ENCODE results near the gene TTK. TPM values are rescaled to one million over a fixed set of nuclear protein-coding genes. Genes with fewer than 3 reads are reported as not detected.

The TTK gene
- total RNA-seq (2014; rRNA removed; shearing (Covaris generic)), result 51.2 and 60.2 TPM in 2 replicates
- 76.1 and 84.1 TPM in 2 replicates for polyA plus RNA-seq (2014; cell fraction: nucleus; rRNA removed)

DNA sequence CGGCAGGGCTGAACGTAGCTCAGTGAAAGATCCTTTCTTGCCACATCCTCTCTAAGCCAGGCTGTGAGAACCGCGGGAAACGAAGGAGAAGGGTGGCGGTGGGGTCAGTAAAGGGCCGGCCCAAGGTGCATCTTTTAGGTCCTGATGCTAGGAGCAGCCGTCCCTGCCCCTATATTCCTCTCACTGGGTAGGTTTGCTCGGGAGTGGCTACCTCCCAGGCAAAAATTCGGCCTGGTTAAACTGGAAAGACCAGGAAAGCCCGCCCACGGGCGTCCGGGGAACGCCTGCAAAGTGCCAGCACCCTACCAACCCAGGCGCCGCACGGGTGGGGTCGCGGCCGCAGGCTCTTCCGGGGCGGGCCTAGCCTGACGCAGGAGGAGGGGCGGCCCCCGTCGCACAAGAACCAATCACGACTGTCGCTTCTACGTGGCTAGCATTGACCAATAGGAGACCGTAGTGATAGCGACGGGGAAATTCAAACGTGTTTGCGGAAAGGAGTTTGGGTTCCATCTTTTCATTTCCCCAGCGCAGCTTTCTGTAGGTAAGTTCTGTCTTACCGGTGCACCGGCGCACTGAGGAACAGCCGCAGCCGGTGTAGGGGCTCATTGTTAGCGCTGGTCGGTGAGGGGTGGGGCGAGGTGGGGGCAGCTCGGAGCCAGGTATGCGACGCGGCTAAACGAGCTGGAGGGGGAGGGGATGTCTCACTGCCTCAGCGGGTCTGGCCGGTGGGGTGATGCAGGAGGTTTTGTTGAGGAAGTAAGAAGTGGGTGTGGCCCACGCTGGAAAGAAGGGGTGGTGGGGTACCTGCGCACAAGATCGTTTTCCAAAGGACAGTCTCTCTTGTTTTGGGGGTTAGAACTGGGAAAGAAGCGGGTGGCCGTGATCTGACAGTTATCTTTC lies at the start of gene TTK:
Gene TTK, plus strand, starts transcription at position 477 of the 900 bp plus-strand sequence. CDS start 1,195 bp downstream, outside the sequence.
- DNase-seq (ENCODE audit: extremely low read depth, low read depth), result peak; percentile 91

GRCh38 chr6:79954849-79955248 lies 49.6 kb upstream of the TTK start:
- no peak for DNase-seq (ENCODE audit: extremely low read depth, low read depth)

DNA sequence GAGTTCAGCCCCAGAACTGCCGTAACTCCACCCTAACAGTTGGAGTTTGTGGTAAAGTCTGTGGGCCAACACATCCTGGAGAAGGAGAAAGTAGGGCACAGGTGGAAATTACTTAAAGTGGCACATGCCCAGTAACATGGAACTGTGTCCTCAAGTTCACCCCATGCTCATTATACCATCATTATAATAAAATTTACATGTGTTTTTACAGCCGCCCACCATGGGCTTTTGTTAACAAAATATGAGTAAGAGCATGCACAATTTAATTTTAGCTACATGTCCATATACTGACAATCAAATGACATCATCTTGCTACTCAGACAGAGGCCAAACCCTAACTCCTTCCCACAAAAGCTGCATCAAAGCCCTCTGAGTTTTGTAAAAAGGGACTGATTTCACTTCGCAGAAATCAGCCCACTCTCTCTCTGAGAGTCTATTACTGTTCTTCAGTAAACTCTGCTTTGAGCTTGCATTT lies 39.8 kb upstream of the TTK start:
- no peak for DNase-seq (ENCODE audit: extremely low read depth, low read depth)

DNA sequence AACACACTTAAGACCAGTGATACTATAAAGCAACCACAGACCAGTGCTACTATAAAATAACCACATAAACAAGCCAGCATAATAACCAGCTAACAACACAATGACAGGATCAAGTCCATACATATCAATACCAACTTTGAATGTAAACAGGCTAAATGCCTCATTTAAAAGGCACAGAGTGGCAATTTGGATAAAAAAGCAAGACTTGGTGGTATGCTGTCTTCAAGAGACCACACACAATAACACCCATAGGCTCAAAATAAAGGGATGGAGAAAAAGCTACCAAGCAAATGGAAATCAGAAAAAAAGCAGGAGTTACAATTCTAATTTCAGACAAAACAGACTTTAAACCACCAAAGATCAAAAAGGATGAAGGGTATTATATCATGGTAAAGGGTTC lies 37.3 kb upstream of the TTK start:
- DNase-seq (ENCODE audit: extremely low read depth, low read depth), result no peak

DNA sequence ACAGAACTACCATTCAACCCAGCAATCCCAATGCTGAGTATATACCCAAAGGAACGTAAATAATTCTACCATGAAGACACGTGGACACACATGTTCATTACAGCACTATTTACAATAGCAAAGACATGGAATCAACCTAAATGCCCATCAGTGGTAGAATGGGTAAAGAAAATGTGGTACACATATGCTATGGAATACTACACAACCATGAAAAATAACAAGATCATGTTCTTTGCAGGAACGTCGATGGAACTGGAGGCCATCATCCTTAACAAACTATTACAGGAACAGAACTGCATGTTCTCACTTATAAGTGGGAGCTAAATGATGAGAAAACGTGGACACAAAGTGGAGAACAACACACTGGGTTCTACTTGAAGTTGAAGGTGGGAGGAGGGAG lies 34.7 kb upstream of the TTK start:
- no peak for DNase-seq (ENCODE audit: extremely low read depth, low read depth)

DNA sequence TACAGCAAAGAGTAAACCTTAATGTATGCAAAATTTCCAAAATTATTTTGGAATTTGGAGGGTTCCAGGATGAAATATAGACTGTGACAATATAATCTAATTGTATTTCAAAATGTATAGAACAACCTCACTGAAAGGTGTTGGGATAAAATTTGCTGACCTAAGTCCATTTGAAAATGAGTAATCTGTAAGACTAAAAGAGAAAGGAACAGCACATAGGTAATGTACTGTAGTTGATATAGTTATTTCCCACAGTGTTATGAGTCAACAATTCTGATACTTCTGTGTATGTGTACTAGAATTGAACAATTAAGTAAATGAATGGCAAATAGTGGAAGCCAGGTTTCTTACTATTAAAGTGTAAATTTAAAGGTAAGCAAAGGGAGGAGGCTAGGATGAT lies 33.3 kb upstream of the TTK start:
- no peak for DNase-seq (ENCODE audit: extremely low read depth, low read depth)

DNA sequence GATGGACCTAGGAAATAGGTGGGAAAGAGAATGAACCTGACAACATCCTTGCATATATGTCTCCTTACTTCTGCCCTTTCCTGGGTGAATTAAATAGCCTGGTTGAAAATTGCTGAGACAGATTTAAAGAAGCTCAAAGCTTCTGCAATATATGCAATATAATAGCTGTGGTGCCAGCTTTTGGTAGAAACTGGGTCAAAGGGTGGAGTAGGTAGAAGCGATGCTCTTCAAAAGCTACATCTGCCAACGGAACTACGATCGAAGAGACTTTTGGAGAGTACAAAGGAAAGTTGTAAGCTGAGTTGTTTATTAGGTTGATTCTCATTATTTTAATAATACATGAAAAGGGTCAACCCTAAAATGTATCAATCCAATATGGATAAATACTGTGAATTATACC lies 22.8 kb upstream of the TTK start:
- DNase-seq (ENCODE audit: extremely low read depth, low read depth), result no peak

- no peak for DNase-seq (ENCODE audit: extremely low read depth, low read depth)
These were observed 20.2 kb upstream of the TTK start for GRCh38 chr6:79984261-79984660.

DNA sequence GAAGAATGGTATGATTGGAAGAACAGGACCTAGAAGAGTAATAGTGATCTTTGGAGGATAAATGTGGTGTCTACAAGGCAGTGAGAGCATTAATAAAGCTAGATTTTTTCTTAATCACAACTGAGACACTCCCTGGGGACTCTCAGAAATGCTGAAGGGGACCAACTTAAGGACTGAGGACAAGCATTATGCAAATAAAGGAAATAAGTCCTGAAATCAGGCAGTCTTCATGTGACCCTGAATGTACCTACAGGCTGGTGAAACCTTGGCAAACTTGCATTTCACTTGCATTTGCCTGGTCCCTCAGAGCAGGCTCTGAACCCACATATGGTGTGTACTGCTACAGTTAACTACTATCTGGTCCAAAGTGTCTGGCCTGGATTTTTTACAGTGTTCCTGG lies 19.3 kb upstream of the TTK start:
- DNase-seq (ENCODE audit: extremely low read depth, low read depth), result no peak

- no peak for DNase-seq (ENCODE audit: extremely low read depth, low read depth)
These were observed 14.8 kb upstream of the TTK start for GRCh38 chr6:79989641-79990040.

DNA sequence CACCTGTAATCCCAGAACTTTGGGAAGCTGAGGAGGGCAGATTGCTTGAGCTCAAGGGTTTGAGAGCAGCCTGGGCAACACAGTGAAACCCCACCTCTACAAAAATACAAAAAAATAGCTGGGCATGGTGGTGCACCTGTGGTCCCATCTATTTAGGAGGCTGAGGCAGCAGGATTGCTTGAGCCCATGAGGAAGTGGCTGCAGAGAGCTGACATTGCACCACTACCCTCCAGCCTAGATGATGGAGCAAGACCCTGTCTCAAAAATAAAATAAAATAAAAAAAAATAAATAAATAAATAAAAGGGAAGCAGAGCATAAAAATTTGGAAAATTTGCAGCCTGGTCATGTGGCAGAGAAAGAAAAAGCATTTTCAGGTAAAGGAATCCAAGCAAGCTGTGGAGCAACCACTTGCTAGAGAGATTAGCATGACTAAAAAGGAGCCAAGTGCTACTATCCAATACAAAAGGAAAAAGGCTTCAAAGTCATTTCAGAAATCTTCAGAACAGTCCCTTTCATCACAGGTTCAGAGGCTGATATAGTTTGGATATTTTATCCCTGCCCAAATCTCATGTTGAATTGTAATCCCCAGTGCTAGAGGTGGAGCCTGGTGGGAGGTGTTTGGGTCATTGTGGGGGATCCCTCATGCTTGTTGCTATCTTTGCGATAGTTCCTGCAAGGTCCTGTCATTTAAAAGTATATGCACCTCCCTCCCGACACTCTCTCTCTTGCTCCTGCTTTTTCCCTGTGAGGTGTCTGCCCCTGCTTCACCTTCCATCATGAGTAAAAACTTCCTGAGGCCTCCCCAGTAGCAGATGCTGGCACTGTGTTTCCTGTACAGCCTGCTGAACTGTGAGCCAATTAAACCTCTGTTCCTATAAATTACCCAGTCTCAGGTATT lies 11.2 kb upstream of the TTK start:
- DNase-seq (ENCODE audit: extremely low read depth, low read depth), result no peak

DNA sequence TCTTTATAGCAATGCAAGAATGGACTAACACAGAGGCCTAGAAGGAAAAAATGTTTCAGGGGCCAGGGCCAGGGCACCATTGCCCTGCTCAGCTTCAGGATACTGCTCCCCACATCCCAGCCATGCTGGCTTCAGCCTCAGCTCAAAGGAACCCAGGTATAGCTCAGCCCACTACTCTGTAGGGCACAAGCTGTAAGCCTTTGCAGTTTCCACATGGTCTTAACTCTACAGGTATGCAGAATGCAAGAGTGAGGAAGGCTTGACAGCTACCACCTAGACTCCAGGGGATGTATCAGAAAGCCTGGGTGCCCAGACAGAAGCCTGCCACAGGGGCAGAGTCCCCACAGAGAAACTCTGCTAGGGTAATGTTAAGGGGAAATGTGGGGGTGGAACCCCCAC lies 10.5 kb upstream of the TTK start:
- DNase-seq (ENCODE audit: extremely low read depth, low read depth), result no peak

- DNase-seq (ENCODE audit: extremely low read depth, low read depth), result no peak
These were observed 6.7 kb upstream of the TTK start for GRCh38 chr6:79997728-79998127.

DNA sequence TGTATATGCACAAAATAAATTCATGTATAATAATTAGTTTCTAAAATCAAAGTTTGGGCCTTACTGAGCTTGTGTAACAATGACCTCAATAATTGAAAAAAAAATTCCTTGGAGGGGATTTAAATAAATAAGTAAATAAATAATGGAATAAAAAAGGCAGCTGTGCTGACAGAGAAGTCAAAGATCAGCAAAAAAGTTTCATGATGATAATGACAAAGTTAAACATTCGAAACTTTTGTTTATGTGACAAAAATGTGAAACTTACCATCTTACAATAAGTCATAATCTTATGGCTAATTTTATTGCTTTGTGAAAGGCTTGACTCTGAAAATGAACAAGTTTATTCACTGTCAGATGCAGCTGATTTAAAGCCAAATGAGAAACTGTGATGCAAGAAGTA lies 3.1 kb upstream of the TTK start:
- DNase-seq (ENCODE audit: extremely low read depth, low read depth), result no peak

DNA sequence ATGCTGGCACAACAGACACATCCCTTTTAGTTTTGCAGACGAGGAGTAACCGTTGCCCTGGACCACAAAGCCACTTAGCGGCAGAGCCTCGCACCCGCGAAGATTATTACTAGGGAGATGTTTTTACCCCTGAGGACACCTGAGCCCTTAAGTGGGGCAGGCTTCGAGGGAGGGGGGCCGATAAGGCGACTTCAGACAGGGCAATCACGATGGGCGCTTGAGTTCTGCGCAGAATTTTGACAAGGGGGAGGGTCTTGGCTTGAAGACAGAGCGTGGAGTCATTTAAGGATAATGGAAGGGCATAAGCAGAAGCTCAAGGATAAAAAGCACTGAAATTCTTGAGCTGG lies 650 bp upstream of the TTK start:
- no peak for DNase-seq (ENCODE audit: extremely low read depth, low read depth)

- DNase-seq (ENCODE audit: extremely low read depth, low read depth), result no peak
These were observed 957 bp downstream of the TTK start for GRCh38 chr6:80005406-80005805.

DNA sequence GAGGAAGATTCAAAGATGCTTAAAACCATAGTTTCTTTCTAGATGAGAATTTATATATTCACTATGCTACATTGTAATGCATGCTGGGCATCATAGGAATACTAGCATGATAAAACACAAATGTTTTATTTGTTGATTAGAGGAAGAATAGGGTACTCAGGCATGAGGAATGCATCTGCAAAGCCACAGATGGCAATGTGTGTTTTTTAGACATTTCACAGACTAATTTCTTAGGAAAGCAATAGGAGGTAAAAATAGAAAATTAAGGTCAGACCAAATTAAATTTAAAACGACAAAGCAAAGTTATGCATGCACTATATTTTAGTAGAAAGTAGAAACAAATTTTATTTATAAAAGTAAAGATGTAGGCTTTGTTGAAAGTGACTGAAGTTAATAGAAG lies 2.1 kb downstream of the TTK start:
- DNase-seq (ENCODE audit: extremely low read depth, low read depth), result no peak

DNA sequence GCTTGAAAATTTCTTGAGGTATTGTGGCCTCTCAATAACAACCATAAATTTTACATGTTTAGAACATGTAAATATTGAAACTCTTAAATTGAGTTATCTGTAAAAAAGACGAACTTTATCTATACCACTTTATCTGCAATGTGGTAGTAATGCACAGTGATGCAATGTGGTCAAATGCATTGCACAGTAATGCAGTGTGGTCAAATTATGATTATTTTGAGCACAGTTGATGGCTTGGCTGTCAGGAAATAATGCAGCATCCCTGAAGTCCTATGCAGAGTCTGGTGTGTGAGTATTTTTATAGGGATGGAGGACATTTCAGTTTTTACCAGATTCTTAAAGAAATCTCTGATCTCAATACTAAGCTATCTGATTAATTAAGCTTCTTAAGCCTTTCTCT lies 5.1 kb downstream of the TTK start:
- DNase-seq (ENCODE audit: extremely low read depth, low read depth), result no peak

DNA sequence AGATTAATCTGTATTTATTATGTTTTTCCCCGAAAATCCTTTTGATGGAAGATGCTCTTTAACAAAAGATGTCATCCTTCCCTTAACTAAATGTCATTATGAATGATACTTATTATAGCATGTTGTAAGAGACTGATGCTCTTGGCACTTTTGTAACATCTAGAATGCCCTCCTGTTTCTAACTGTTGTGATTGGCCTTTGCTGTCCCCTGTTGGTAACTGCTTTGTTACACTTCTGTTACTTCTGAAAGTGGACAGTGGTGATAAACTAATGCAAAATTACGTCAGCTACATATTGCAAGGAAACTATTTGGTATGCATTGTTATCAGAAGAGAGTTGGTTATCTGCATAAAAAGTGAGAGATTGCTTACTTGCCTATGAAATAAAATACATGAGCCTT lies 5.8 kb downstream of the TTK start:
- no peak for DNase-seq (ENCODE audit: extremely low read depth, low read depth)

- no peak for DNase-seq (ENCODE audit: extremely low read depth, low read depth)
These were observed 11.5 kb downstream of the TTK start for GRCh38 chr6:80015839-80016435.
